ENCODE results near the gene PML.
"Not testable (repeated sequence)": the region's sequence is repeated elsewhere in the genome, so short reads cannot be mapped to it uniquely, and the experiment has no call there.

PML gene

DNA sequence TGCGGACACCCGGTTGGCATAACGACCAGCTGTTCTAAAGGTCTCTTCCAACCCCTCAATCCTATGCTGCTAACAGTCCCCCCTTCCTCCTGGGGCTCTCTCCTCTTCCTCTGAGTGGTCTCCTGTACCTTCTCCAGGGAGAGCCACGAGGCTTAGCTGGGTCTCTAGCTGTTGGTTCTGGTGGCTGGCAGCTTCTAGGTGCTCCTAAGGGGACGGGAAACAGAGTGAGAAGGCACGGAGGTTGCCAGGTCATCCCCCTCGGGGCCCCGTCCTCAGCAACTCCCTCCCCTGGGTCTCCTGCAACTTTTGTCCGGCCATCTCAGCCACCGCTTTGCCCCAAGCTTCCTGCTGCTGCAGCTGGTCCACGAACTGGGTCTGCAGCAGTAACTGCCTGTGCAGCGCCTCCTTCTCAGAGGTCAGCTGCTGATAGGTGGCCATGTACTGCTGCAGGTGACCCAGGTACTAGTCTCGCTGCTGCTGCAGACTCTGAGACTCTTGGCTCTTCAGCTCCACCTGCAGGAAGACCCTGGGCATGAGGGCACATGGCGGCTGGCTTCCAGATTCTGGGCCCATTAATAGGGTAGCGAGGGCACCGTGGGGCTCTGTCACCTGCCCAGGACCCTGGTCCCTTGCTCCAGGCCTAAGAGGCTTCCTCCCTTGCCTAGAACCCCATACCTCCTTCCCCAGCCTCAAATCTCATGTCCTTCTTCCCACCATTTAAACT, 78.3 kb downstream of the PML start:
- H2AFZ ChIP-seq (ENCODE audit: low read length); H3K4me2 ChIP-seq (ENCODE audit: low read depth, low read length, poor library complexity, severe bottlenecking); H3K9ac ChIP-seq (ENCODE audit: low read depth, low read length, poor library complexity, severe bottlenecking); H3F3A ChIP-seq (ENCODE audit: low read depth); H3K9me3 ChIP-seq (ENCODE audit: insufficient read depth, low read depth, low read length); H3K27me3 ChIP-seq (ENCODE audit: insufficient read depth, low read length, poor library complexity, severe bottlenecking); H3K4me1 ChIP-seq (ENCODE audit: insufficient read depth, low read length, poor library complexity, severe bottlenecking); H3K9me2 ChIP-seq (replicated peaks; ENCODE audit: low read depth, low read length); H3K36me3 ChIP-seq (ENCODE audit: insufficient read depth, low read length); H3K79me2 ChIP-seq (ENCODE audit: insufficient read depth, low read length); H3K4me3 ChIP-seq (ENCODE audit: low read length, poor library complexity, severe bottlenecking); H4K20me1 ChIP-seq (ENCODE audit: insufficient read depth, low read length, poor library complexity, severe bottlenecking): not testable (repeated sequence)
- TF ChIP-seq, protein P1, sequence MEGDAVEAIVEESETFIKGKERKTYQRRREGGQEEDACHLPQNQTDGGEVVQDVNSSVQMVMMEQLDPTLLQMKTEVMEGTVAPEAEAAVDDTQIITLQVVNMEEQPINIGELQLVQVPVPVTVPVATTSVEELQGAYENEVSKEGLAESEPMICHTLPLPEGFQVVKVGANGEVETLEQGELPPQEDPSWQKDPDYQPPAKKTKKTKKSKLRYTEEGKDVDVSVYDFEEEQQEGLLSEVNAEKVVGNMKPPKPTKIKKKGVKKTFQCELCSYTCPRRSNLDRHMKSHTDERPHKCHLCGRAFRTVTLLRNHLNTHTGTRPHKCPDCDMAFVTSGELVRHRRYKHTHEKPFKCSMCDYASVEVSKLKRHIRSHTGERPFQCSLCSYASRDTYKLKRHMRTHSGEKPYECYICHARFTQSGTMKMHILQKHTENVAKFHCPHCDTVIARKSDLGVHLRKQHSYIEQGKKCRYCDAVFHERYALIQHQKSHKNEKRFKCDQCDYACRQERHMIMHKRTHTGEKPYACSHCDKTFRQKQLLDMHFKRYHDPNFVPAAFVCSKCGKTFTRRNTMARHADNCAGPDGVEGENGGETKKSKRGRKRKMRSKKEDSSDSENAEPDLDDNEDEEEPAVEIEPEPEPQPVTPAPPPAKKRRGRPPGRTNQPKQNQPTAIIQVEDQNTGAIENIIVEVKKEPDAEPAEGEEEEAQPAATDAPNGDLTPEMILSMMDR (conservative IDR thresholded peaks at IDR 0.05; ENCODE audit: low read length) = peak; percentile 21; the same call in 1 of the 2 replicates

DNA sequence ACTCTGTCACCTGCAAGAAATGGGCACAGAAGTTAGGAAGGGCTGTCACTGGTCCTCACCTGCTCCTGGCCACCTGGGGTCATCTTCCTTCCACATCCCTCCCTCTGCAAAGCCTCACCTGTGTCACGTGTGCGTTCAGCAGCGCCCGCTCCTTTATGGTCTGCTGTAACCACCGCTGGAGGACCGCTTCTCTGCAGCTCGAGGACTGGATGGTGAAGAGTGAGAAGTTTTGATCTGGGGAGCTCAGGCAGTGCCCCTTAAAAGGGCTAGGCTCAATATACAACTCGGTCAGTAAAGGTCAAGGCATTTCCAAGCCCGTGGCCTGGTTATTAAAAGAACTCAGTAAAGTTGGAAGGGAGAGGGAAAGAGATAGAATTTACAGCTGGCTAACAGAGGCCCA, 81.3 kb downstream of the PML start:
- not testable (repeated sequence) for H3K36me3 ChIP-seq (ENCODE audit: insufficient read depth, low read length); H3K79me2 ChIP-seq (ENCODE audit: insufficient read depth, low read length); H3K4me2 ChIP-seq (ENCODE audit: low read depth, low read length, poor library complexity, severe bottlenecking); H3K9me3 ChIP-seq (ENCODE audit: insufficient read depth, low read depth, low read length); H3F3A ChIP-seq (ENCODE audit: low read depth); H2AFZ ChIP-seq (ENCODE audit: low read length); H3K4me1 ChIP-seq (ENCODE audit: insufficient read depth, low read length, poor library complexity, severe bottlenecking); H4K20me1 ChIP-seq (ENCODE audit: insufficient read depth, low read length, poor library complexity, severe bottlenecking); H3K9ac ChIP-seq (ENCODE audit: low read depth, low read length, poor library complexity, severe bottlenecking); H3K27me3 ChIP-seq (ENCODE audit: insufficient read depth, low read length, poor library complexity, severe bottlenecking); H3K9me2 ChIP-seq (replicated peaks; ENCODE audit: low read depth, low read length); H3K4me3 ChIP-seq (ENCODE audit: low read length, poor library complexity, severe bottlenecking)

DNA sequence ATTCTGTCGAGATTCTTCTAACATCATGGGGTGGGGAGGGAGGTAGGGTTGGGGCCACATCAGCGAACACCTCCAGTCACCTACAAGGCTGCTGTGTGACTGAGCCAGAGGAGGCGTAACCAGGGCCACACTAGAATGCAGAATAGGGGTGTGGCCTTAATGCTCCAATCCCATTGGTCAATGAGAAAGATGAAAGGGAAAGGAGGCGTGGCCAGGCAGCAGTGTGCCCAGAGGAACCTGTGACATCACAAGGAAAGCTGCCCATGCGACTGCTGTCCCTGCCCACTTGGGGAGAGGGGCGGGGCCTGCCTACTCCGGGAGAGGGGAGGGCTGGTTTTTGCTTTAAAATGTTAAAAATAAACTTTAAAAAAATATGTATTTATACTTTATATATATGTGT, 87.9 kb downstream of the PML start, which contains the start of gene GOLGA6A:
Gene GOLGA6A, minus strand, starts transcription at position 101 of the 400 bp plus-strand sequence. Its CDS starts 41 bp downstream, at position 60.
- H3K4me3 ChIP-seq (ENCODE audit: low read length, poor library complexity, severe bottlenecking); H3K36me3 ChIP-seq (ENCODE audit: insufficient read depth, low read length); H3K27me3 ChIP-seq (ENCODE audit: insufficient read depth, low read length, poor library complexity, severe bottlenecking); H3K9me3 ChIP-seq (ENCODE audit: insufficient read depth, low read depth, low read length); H3K4me1 ChIP-seq (ENCODE audit: insufficient read depth, low read length, poor library complexity, severe bottlenecking); H3K9me2 ChIP-seq (replicated peaks; ENCODE audit: low read depth, low read length); H4K20me1 ChIP-seq (ENCODE audit: insufficient read depth, low read length, poor library complexity, severe bottlenecking); H3F3A ChIP-seq (ENCODE audit: low read depth); H2AFZ ChIP-seq (ENCODE audit: low read length); H3K9ac ChIP-seq (ENCODE audit: low read depth, low read length, poor library complexity, severe bottlenecking); H3K4me2 ChIP-seq (ENCODE audit: low read depth, low read length, poor library complexity, severe bottlenecking); H3K79me2 ChIP-seq (ENCODE audit: insufficient read depth, low read length): not testable (repeated sequence)

DNA sequence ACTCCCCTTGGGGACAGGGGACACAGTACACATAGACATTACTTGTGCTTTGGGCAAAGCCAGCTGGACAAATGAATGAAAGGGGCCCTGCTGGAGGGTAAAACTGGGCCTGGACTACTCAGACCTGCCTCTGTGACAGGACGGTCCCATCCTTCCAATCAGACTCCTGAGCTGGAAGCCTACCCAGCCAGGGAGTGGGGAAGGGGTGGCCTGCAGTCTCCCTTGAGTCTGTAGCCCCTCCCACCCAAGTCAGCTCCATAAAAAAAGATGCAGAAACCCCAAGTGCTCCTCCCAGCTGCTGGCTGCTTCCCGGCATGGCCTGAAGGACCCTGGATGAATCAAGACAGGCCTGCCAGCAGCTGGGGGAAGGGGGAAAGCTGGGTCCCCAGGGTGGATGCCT, 100.1 kb downstream of the PML start:
- H3F3A ChIP-seq (ENCODE audit: low read depth); H3K4me1 ChIP-seq (ENCODE audit: insufficient read depth, low read length, poor library complexity, severe bottlenecking); H3K79me2 ChIP-seq (ENCODE audit: insufficient read depth, low read length); H3K27me3 ChIP-seq (ENCODE audit: insufficient read depth, low read length, poor library complexity, severe bottlenecking); H3K4me2 ChIP-seq (ENCODE audit: low read depth, low read length, poor library complexity, severe bottlenecking); H4K20me1 ChIP-seq (ENCODE audit: insufficient read depth, low read length, poor library complexity, severe bottlenecking); H3K9me3 ChIP-seq (ENCODE audit: insufficient read depth, low read depth, low read length); H3K4me3 ChIP-seq (ENCODE audit: low read length, poor library complexity, severe bottlenecking); H3K36me3 ChIP-seq (ENCODE audit: insufficient read depth, low read length); H2AFZ ChIP-seq (ENCODE audit: low read length); H3K9ac ChIP-seq (ENCODE audit: low read depth, low read length, poor library complexity, severe bottlenecking); H3K9me2 ChIP-seq (replicated peaks; ENCODE audit: low read depth, low read length): not testable (repeated sequence)

DNA sequence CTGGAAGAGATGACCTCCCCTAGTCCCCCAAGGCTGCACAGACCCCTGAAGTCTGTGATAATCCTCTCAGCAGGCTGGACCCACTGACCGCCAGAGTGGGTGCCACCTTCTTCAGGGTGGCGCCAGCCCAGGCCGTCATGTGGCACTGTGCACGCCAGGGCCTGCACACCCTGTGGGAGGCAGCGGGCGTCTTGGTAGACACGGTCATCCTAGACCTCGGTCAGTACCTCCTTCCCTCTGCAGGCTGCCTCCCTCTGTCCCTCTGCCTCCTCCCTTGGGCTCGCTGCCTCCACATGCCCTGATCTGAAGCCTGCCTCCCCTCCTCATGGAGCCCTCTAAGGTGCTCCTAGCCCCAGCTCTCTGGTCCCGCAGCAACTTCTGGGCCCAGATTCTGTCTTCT, 101.1 kb downstream of the PML start:
- H4K20me1 ChIP-seq (ENCODE audit: insufficient read depth, low read length, poor library complexity, severe bottlenecking); H2AFZ ChIP-seq (ENCODE audit: low read length); H3F3A ChIP-seq (ENCODE audit: low read depth); H3K9me3 ChIP-seq (ENCODE audit: insufficient read depth, low read depth, low read length); H3K9me2 ChIP-seq (replicated peaks; ENCODE audit: low read depth, low read length); H3K9ac ChIP-seq (ENCODE audit: low read depth, low read length, poor library complexity, severe bottlenecking); H3K79me2 ChIP-seq (ENCODE audit: insufficient read depth, low read length); H3K4me2 ChIP-seq (ENCODE audit: low read depth, low read length, poor library complexity, severe bottlenecking); H3K4me3 ChIP-seq (ENCODE audit: low read length, poor library complexity, severe bottlenecking); H3K4me1 ChIP-seq (ENCODE audit: insufficient read depth, low read length, poor library complexity, severe bottlenecking); H3K27me3 ChIP-seq (ENCODE audit: insufficient read depth, low read length, poor library complexity, severe bottlenecking); H3K36me3 ChIP-seq (ENCODE audit: insufficient read depth, low read length): not testable (repeated sequence)

DNA sequence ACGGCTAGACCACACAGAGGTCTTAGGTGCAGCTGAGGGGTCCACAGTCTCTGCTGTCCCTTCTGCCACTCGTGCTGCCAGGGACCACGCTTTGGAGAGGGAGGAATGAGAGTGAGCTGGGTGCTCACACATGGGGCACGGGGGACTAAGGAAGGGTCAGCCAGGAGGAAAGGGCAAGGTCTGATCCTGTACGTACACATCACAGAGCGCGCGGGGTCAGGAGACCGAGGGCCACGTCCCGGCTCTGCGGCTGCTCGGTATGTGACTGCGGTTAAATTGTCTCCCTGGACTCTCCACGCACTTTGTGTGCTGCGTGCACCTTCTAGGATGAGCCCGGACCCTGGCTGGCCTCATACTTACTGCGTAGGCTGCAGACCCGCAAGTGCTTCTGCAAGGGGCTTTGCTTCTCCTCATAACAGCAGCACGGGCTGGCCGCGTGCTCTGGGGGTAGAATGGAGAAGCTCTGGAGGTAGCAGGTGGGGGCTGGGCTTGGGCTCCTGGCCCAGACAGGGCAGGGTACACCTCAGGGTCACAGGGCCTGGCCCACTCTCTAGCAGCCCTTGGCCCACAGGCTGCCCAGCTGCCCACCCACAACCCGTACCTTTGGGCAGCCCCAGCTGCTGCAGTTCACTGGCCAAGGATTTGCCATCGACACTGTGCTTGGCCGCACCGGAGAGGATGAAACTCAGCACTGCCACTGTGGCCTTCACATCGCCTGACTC, 102.4 kb downstream of the PML start:
- not testable (repeated sequence) for H3K9me2 ChIP-seq (replicated peaks; ENCODE audit: low read depth, low read length); H3K4me3 ChIP-seq (ENCODE audit: low read length, poor library complexity, severe bottlenecking); H3K36me3 ChIP-seq (ENCODE audit: insufficient read depth, low read length); H2AFZ ChIP-seq (ENCODE audit: low read length); H3K9me3 ChIP-seq (ENCODE audit: insufficient read depth, low read depth, low read length); H3K27me3 ChIP-seq (ENCODE audit: insufficient read depth, low read length, poor library complexity, severe bottlenecking); H3F3A ChIP-seq (ENCODE audit: low read depth); H3K4me2 ChIP-seq (ENCODE audit: low read depth, low read length, poor library complexity, severe bottlenecking); H3K79me2 ChIP-seq (ENCODE audit: insufficient read depth, low read length); H3K4me1 ChIP-seq (ENCODE audit: insufficient read depth, low read length, poor library complexity, severe bottlenecking); H3K9ac ChIP-seq (ENCODE audit: low read depth, low read length, poor library complexity, severe bottlenecking); H4K20me1 ChIP-seq (ENCODE audit: insufficient read depth, low read length, poor library complexity, severe bottlenecking)

Data from Loucy (cell line).